H4 (cell line): ENCODE data around the gene CRIP1. TPM values are rescaled to one million over a fixed set of nuclear protein-coding genes. Genes with fewer than 3 reads are reported as not detected.
A peak's percentile ranks its signal among the peaks of the same experiment; 100 is the strongest.

ENCODE experiments used
- DNase-seq: peaks from one replicate; pipeline ENCODE4 v3.0.0-alpha.2; 2015; ENCODE audit warnings: low spot score
- total RNA-seq: library from RNA; depleted of rRNA; stranded (reverse); fragments of >200 nt; shearing (Covaris generic); gene quantifications from 2 replicates; pipeline ENCODE4 v1.2.3, GENCODE V29; 2014

Gene CRIP1
- total RNA-seq, 1 experiment from 2014 or later = not detected

DNA sequence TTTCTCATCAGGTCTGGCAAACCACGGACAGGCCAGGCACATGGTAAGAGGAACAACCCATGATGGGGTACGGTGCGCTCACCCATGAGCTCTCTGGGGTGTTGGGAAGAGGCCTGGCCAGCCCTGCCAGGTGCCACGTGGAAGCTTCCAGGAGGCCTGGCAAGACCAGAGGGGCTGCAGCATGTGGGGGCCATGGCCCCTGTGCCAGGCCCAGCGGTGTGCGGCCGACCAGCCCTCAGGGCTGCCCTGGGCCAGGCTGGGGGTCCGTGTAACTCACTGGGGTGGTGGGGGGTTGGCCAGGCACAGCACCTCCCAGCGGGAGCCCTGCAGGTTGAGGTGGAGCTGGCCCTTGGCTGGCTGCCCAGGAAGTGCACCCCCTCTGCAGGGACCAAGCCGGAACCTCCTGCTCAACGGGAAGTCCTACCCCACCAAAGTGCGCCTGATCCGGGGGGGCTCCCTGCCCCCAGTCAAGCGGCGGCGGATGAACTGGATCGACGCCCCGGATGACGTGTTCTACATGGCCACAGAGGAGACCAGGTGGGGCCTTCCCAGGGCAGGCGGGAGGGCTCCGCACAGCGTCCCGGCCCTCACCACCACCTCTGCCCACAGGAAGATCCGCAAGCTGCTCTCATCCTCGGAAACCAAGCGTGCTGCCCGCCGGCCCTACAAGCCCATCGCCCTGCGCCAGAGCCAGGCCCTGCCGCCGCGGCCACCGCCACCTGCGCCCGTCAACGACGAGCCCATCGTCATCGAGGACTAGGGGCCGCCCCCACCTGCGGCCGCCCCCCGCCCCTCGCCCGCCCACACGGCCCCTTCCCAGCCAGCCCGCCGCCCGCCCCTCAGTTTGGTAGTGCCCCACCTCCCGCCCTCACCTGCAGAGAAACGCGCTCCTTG, 17.0 kb upstream of the CRIP1 start:
- no peak for DNase-seq

DNA sequence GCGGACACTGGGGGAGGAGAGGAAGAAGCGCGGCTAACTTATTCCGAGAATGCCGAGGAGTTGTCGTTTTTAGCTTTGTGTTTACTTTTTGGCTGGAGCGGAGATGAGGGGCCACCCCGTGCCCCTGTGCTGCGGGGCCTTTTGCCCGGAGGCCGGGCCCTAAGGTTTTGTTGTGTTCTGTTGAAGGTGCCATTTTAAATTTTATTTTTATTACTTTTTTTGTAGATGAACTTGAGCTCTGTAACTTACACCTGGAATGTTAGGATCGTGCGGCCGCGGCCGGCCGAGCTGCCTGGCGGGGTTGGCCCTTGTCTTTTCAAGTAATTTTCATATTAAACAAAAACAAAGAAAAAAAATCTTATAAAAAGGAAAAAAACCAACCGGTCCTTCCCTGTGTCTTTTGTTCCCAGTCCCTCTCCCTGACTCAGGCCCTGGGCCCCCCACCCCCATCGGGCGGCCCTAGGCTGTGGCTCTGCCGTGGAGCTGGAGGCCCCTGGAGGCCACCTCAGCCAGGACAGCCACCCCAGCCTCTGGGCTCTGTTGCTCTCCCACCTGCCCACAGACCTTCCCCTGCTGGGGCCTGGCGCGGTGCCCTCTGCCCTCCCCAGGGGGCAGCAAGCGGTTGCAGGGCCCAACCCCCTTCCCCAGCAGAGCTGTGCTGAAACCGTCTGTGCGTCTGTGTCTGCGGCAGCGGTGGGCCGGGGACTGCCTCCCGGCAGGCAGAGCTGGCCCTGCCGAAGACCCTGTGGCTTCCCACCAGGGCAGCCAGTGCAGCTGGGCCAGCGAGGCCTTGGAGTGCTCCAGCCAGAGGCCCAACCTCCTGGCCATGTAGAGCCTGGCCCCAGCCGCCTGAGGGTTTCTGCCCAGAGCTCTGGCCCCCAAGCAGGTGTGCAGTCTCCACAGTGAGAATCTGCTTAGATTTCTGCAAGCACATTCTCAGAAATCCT, 16.1 kb upstream of the CRIP1 start:
- no peak for DNase-seq

DNA sequence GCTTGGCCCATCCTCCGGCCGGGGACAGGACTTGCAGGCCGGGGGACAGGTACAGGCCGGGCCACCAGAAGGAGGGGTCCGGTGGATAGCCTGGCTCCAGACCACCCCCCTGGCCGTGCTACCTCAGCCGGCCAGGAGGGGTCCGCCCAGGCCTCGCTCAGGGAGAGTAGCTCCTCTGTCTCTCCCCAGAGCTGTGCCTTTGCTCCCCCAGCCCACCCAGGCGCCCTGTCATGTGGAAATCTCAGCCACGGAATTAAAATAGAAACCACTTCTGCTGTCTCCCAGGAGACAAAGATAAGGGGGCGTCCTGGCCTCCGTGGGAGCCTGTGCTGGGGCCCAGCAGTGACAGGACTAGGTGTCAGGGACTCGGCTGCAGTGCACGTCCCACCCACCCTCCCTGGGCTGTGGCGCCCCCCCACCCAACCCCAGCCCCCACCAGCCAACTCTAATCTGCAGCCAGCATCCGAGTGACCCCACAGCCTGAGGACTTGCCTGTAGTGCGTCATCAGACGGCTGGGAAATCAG, 15.3 kb upstream of the CRIP1 start:
- DNase-seq = no peak

DNA sequence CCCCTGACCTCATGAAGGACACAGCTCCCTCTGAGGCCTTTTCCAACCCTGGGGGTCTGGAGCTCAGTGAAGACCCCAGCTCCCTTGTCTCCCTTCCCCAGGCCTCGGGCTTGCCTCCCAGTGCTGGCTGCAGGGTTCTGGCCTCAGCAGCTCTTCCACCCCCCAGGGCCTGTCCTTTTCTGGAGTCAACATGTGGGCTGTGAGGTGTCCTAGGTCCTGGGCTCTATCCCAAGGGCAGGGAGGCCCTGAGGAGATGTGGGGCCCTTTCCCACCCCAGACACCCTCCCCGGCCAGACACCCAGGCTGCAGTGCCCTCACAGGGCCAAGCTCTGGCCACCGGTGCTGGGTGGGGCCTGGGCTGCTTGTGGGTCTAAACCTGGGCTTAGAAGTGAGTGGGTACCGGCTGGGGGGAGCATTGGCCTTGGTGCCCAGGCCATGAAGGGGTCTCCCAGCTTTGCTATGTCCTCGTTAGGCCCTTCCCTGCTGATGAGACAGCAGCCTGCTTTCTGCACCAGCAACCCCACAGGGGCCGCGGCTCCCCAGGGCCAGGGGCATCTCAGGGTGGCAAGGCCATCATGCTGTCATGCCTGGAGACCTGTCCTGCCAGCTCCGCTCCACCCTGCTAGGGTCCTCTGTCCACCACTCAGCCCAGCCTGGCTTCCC, 14.7 kb upstream of the CRIP1 start:
- no peak for DNase-seq

DNA sequence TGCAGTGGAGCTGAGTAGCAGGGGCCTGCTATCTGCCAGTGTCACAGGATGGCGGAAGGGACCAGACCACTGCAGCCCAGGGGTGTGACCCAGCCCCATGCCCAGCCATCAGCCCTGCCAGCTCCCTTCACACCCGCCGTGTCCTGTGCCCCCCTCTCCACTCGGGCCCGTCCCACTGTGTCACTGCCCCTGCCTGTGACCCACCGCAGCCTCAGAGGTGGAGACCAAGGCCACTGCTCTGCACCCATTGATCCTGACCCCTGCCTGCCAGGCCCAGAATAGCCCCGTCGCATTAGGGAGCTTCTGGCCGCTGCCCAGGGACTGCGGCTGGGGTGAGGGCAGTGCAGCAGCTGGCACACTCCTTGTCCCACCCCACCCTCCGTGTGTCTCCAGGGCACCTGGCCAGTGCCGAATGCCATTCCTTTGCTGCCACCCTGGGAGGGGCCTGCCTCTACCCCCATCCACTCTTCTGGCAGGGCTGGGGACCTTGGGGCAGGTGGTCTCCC, 14.1 kb upstream of the CRIP1 start:
- DNase-seq = no peak

DNA sequence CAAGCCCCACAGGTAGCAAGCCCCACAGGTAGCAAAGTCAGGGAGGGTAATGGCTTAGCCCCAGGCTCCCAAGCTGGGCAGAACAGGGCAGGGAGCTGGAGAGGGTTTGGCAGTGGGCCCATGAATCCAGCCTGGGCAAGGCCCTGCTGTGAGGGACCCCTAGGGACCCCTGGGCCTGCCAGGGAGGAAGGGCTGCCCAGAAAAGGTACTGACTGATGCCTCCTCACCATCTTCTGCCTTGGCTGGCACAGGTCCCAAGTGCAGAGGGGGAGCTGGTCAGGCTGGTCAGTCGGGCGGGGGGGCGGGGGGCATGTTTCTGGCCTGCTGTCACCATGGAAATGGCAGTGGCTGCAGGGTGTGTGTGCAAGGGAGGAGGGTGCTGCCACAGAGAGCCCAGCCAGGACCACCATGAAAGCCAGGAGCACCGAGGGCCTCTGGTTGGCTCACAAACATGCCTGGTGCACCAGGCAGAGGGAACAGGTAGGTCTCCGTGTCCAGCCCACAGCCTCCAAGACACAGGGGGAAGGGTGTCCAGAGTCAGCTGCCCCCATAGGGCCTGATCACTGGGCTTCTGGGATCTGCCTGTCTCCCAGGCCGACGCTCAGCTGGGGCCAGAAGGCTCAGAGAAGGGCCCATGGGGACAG, 13.5 kb upstream of the CRIP1 start:
- DNase-seq = no peak

DNA sequence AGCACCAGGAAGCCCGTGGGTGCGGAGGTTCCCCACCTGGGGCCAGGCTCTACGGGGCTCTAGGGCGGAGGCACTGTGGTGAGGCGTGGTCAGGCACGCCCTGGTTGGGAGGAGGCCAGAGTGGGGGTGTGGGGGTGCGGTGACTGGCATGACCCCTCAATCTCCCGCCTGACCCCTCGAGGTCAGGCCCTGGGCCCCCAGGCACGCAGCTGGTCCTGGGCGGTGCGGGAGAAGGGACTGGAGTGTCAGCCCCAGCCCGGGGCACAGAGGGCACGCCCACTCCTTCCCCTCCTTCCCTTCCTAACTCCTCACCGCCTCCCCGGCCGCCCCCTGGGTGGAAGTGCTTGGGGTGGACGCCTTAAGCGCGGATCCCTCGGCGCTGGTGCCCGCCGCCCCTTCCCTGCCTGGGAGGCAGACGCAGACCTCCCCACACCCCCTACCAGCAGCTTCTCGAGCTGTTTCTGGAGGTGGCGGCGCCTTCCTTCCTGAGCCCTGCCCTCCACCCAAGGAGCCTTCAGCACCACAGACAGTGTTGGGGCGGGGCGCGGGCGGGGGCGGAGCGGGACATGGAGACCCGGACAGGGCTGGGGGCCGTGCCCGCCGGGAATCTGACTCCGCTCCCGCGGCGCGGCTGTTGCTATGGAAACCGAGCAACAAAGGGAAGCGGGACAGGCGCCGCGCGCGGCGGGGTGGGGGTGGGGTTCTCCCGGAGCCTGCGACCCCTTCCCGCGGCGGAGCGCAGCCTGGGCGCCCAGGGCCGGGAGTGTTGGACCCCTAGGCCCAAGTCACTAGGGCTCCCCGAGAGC, 12.8 kb upstream of the CRIP1 start:
- DNase-seq = peak; percentile 85

DNA sequence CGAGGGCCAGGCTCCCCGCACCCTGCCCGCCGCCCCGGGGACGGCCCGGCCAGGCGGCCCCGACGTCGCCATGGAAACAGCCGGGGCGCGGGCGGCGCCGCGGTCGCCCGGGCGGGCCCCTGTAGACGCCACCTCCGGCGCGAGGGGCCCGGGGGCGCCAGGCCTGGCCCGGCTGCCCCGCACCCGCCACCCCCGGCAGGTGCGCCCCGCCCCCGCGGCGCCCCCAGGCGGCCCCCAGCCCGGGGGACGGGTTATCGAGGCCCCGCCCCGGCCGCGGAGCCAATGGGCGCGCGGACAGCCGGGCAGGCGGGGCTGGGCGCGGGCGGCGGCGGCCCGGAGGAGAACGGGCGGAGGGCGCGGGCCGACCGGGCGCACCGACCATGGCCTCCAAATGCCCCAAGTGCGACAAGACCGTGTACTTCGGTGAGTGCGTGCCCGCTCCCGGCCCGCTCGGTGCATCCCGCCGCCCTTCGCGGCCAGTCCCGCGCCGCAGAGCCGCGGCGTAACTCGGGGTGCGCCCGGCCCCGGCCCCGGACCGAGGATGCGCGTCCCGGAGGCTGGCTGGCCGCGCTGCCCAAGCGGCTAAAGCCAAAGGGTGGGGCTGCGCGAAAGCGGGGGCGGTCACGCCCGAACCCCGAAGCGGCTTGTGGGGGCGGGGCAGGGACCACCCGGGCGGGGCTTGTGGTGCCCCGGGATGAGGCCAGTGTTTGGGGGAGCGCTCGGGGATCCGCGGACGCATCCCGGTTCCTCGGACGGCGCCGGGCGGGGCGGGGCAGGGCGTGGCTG, 12.0 kb upstream of the CRIP1 start, which contains the start of gene CRIP2:
Gene CRIP2, plus strand, starts transcription at position 339 of the 786 bp plus-strand sequence. Its CDS starts 42 bp downstream, at position 381.
- DNase-seq = no peak

DNA sequence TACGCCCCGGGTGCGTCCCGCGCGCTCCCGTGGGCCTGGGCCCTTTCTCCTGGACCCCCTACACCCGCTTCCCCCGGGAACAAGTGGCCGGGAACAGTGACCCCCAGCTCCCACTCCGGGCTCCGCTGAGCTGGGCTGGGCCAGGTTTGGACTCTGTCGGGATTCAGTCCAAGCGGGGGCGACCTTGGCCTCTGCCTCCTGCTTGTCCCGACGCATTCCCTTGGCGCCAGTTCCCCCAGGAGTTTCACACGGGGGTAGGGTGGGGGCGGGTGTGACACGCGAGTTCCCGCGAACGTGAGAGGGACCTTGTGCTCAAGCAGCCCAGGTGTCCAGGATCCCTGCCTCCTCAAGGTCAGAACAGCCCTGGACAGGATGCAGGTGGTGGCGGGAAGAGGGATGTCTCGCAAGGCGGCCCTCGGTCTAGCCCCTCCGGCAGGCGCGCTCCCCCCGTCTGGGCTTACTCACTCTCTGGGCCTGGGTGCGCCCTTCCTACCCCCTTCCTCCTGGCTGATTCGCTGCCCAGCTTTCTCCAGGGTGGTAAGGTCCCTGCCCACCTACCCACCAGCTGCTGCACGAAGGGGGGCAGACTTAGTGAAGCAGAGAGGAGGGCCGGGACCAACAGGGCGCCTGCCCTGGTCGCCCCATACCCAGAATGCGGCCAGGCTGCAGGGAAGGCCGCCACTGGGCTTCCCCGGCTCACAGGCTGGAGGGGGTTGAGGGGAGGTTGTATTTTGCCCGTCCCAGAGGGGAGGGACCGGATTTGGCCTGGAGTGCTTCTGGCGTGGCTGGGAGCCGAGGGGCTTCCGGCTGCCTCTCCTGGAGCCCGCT, 11.2 kb upstream of the CRIP1 start:
- DNase-seq = no peak

DNA sequence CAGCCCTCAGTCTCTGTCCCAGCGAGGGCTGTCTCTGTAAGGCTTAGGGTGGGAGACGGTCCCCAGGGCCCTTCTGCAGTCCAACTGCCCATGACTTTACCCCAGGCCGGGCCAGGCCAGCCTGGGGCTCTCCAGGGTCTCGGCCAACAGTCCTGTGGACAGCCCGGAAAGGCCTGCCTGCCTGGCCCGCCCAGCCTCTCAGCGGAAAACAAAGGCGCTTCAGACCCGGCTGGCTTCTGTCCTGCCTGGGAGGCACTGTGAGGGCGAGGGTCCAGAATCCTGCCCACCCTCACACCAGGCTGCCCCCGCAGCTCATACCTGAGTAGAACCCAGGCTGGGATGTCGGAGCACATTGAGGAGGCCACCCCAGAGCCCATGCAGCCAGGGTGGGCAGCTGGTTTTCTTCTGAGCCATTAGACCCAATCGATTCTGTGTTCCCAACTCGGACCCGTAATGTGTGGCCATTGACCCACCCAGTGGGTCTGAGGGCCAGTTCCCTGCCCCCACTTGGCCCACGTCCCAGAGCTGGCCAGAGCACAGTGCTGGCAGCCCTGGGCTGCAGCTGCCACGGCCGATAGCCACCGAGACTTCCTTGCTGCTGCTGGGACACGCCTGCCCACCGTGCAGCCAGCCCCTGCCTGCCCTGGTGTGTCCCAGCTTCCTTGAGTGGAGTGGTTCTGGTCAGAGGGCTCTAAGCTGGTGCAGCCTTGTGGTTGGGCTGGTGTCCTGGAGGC, 10.4 kb upstream of the CRIP1 start:
- DNase-seq = no peak

DNA sequence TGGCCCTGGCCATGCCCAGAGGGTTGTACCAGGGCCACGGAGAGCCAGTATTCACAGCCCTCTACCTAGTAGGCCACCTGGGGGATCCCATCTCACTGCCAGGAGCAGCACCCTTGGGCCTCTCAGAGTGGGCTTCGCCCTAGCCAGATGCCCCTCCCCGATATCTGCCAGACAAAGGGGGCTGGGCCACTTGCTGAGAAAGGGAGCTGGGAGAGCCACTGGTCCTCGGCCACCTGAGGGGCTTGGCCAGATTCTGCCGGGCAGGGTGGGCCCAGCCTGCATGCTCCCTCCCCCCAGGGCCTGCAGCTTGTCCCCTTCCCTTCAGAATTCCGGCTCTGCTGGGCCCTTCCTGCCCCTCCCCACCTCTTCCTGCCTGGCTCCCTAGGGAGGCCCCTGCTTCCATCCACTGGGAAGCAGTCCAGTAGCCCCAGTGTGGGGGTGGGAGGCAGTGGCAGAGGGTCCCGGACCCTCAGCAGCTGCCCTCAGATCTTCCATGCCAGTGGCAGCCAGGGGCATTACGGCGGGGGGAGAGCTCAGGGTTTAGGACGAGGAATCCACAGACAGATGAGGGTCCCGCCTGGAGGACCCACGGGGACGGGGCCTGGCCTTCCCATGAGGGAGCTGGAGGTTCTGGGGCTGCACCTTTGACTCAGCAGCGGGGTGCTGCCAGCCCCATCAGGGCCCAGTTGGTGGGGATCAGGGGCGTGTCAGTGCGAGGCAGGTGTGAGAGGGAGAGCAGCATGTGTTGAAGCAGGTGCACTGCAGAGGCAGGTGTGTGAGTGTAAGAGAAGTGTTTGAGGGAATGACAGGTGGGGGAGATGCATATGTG, 9.6 kb upstream of the CRIP1 start:
- no peak for DNase-seq

DNA sequence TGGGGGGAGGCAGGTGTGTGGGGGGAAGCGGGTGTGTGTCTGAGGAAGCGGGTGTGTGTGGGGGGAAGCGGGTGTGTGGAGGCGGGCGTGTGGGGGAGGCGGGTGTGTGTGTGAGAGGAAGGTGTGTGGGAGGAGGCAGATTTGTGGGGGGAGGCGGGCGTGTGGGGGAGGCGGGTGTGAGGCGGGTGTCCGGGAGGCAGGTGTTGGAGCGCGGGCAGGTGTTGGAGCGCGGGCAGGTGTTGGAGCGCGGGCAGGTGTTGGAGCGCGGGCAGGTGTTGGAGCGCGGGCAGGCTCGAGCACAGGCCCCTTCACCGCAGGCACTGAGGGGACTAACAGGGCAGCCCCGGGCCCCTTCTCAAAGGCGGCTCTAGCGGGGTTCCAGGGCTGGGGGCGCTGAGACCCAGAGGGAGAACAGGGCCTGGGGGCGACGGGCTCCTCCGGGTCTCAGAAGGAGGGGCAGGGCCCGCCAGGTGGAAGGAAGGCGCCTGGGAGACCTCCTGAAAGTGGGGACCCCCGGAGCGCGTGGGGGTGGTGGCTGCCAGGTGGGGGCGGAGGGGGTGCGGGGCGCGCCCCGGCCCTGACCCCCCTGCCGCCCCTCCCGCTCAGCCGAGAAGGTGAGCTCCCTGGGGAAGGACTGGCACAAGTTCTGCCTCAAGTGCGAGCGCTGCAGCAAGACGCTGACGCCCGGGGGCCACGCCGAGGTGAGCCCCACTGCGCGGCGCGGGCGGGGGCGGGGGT, 8.9 kb upstream of the CRIP1 start:
- DNase-seq = no peak

DNA sequence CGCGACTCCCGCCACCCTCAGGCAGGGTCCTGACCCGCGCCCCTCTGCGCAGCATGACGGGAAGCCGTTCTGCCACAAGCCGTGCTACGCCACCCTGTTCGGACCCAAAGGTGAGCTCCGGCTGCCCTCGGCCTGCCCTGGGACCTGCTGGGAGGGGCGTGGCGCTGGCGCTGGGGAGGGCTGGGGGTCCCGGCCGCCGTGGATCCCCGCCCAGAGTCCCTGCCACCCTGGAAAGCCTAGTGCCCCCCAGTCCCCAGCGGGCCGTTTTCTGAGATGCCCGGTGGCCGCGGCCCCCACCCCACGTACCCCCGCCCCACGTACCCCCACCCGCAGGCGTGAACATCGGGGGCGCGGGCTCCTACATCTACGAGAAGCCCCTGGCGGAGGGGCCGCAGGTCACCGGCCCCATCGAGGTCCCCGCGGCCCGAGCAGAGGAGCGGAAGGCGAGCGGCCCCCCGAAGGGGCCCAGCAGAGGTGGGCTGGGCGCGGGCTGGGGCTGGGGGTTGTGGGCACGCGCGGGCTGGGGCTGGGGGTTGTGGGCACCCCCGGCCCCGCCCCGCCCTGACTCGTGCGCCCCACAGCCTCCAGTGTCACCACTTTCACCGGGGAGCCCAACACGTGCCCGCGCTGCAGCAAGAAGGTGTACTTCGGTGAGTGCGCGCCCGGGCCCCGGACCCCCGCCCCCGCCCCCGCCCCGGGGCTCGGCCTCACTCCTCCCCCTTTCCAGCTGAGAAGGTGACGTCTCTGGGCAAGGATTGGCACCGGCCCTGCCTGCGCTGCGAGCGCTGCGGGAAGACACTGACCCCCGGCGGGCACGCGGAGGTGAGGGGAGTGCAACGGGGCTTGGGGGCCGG, 8.1 kb upstream of the CRIP1 start:
- DNase-seq = no peak

DNA sequence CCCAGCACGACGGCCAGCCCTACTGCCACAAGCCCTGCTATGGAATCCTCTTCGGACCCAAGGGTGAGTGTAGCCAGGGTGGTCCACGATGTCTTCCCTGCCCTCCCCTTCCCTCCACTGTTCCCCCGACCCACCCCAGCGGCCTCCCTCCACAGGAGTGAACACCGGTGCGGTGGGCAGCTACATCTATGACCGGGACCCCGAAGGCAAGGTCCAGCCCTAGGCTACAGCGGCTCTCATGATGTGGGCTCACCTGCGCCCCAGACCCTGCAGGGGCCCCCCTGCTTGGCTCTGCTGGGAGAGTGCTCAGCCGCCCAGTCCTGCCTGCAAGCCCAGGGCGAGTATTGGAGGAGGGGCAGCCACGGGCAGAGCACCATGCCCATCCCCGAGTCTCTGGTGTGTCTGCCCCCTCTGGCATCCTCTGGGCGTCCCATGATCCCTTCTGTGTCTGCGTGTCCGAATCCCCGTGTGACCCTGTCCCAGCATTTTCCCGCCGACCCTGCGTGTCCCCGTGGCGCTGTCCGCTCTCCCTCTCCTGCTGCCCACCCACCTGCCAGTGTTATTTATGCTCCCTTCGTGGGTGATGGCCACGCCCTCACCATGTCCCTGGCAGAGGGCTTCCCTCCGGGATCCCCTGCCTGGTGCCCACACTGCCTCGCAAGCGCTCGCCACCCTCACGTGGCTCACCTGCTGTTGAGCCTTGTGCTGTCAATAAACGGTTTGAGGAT, 7.1 kb upstream of the CRIP1 start:
- no peak for DNase-seq
